SK-N-SH treated with all-trans-retinoic acid at 6 μM for 48 hours (cell line): Measurements from ENCODE around the gene LAG3.

Experiments
- ARNTL ChIP-seq: fragments of 450-650 bp; formaldehyde crosslinking; IDR thresholded peaks from 2 replicates; pipeline ENCODE4 v1.5.0; 2020; ENCODE audit warnings: low read depth, mild to moderate bottlenecking, moderate library complexity, borderline replicate concordance
- BACH2 ChIP-seq: fragments of 250-450 bp; sonication (Bioruptor Pico); IDR thresholded peaks from 2 replicates; pipeline ENCODE4 v1.9.0; 2021; ENCODE audit warnings: mild to moderate bottlenecking, borderline replicate concordance
- CREB5 ChIP-seq: fragments of 250-450 bp; sonication (Bioruptor Pico); IDR thresholded peaks from 2 replicates; pipeline ENCODE4 v1.5.1; 2020; ENCODE audit warnings: low read depth, mild to moderate bottlenecking, moderate library complexity
- CSDC2 ChIP-seq: fragments of 250-450 bp; sonication (Bioruptor Pico); IDR thresholded peaks from 2 replicates; pipeline ENCODE4 v1.5.0; 2020; ENCODE audit warnings: mild to moderate bottlenecking, moderate library complexity
- GLIS3 ChIP-seq: fragments of 250-450 bp; sonication (Bioruptor Pico); IDR thresholded peaks from 2 replicates; pipeline ENCODE4 v1.5.0; 2020; ENCODE audit warnings: mild to moderate bottlenecking, moderate library complexity
- ISL1 ChIP-seq: fragments of 250-450 bp; sonication (Bioruptor Pico); IDR thresholded peaks from 2 replicates; pipeline ENCODE4 v2.1.2; 2022; ENCODE audit warnings: mild to moderate bottlenecking, moderate library complexity
- OSR1 ChIP-seq: fragments of 250-450 bp; sonication (Bioruptor Pico); IDR thresholded peaks from 2 replicates; pipeline ENCODE4 v1.8.0; 2022; ENCODE audit warnings: moderate library complexity, mild to moderate bottlenecking, inconsistent platforms
- PATZ1 ChIP-seq: fragments of 250-450 bp; sonication (Bioruptor Pico); IDR thresholded peaks from 2 replicates; pipeline ENCODE4 v1.8.0; 2020; ENCODE audit warnings: mild to moderate bottlenecking, moderate library complexity, borderline replicate concordance
- TCF4 ChIP-seq: fragments of 250-450 bp; sonication (Bioruptor Pico); IDR thresholded peaks from 2 replicates; pipeline ENCODE4 v1.8.0; 2021; ENCODE audit warnings: mild to moderate bottlenecking, moderate library complexity, borderline replicate concordance
- ZC3H10 ChIP-seq: fragments of 250-450 bp; sonication (Bioruptor Pico); IDR thresholded peaks from 2 replicates; pipeline ENCODE4 v1.5.1; 2021; ENCODE audit warnings: mild to moderate bottlenecking, moderate library complexity
- ZNF8 ChIP-seq: fragments of 450-650 bp; formaldehyde crosslinking; IDR thresholded peaks from 2 replicates; pipeline ENCODE4 v1.5.0; 2020; ENCODE audit warnings: mild to moderate bottlenecking, moderate library complexity

GRCh38 chr12:6771509-6772330 lies 600 bp upstream of the LAG3 start:
- TF ChIP-seq GLIS3 (CRISPR knock-in tag) (no peak), ISL1 (CRISPR knock-in tag) (no peak), CREB5 (CRISPR knock-in tag) (no peak), ZC3H10 (CRISPR knock-in tag) (no peak), ARNTL (no peak), ZNF8 (CRISPR knock-in tag) (no peak), PATZ1 (CRISPR knock-in tag) (no peak), TCF4 (CRISPR knock-in tag) (no peak), OSR1 (no peak), CSDC2 (no peak), BACH2 (CRISPR knock-in tag) (no peak)
